B cell (primary cell): ENCODE results near the gene CFD. TPM values are rescaled to one million over a fixed set of nuclear protein-coding genes. Genes with fewer than 3 reads are reported as not detected.

Experiments
- ATAC-seq: fragments of 200-7000 bp; cut with Tn5 transposase; one replicate; pipeline ENCODE4 v1.10.0; 2021; ENCODE audit warnings: low read depth, mild to moderate bottlenecking, moderate number of reproducible peaks, moderate library complexity
- CTCF ChIA-PET: fragments of 350-600 bp; sonication (Branson Sonifier 250); formaldehyde crosslinking; loops from one replicate; lab custom pipeline; 2021; ENCODE audit warnings: antibody characterized with exemption, inconsistent platforms; lab: Charles Lee
- POLR2A ChIA-PET: fragments of 350-600 bp; sonication (Branson Sonifier 250); formaldehyde crosslinking; loops from one replicate; lab custom pipeline; 2021; ENCODE audit warnings: antibody characterized with exemption; lab: Charles Lee
- DNase-seq: peaks from one replicate; pipeline ENCODE4 v3.0.0; 2013
- H2AFZ ChIP-seq: 2 replicates; pipeline ENCODE4 v1.6.1; 2012; ENCODE audit warnings: mild to moderate bottlenecking, low read depth, low read length; ENCODE audit not compliant: insufficient read depth, poor library complexity, severe bottlenecking
- H3K27ac ChIP-seq, 2 donors: 1 replicate in 1 of 2; 2 replicates in 1 of 2; pipeline ENCODE4 v1.5.1; 2012 to 2013; ENCODE audit warnings: low read length in 2 of 2, mild to moderate bottlenecking in 2 of 2, moderate library complexity in 1 of 2
- H3K27me3 ChIP-seq, 4 experiments: fragments of 200-600 bp in 1 of 4; sonication (generic) in 1 of 4; replicated peaks in 1 of 4; 1 replicate in 2 of 4; 2 replicates in 2 of 4; pipeline versions ENCODE4 v1.6.1 to v1.7.0; 2013 to 2016; ENCODE audit warnings: low read length in 3 of 4, mild to moderate bottlenecking in 2 of 4, mixed read lengths in 1 of 4, moderate library complexity in 1 of 4; ENCODE audit not compliant: insufficient read depth in 4 of 4, control insufficient read depth in 3 of 4; ENCODE audit errors: control extremely low read depth in 1 of 4
- H3K36me3 ChIP-seq, 2 experiments: replicated peaks in 1 of 2; 1 replicate in 1 of 2; 2 replicates in 1 of 2; pipeline versions ENCODE4 v1.6.1 to v1.7.1; 2013; ENCODE audit warnings: low read length in 1 of 2; ENCODE audit not compliant: insufficient read depth in 2 of 2, control insufficient read depth in 1 of 2; ENCODE audit errors: control extremely low read depth in 1 of 2, extremely low read depth in 1 of 2
- H3K4me1 ChIP-seq, 2 donors: fragments of 200-600 bp in 1 of 2; sonication (generic) in 1 of 2; 1 replicate in 1 of 2; 2 replicates in 1 of 2; pipeline versions ENCODE4 v1.5.1 to v1.6.1; 2013 to 2017; ENCODE audit warnings: low read length in 2 of 2; ENCODE audit not compliant: control insufficient read depth in 2 of 2, insufficient read depth in 2 of 2
- H3K4me2 ChIP-seq: replicated peaks from 2 replicates; pipeline ENCODE3; 2012; ENCODE audit warnings: mild to moderate bottlenecking, low read depth, low read length; ENCODE audit not compliant: poor library complexity, severe bottlenecking
- H3K4me3 ChIP-seq, 5 experiments: fragments of 200-600 bp in 1 of 5; sonication (generic) in 1 of 5; 1 replicate in 3 of 5; 2 replicates in 2 of 5; pipeline versions ENCODE4 v1.5.1 to v1.7.0; 2011 to 2016; ENCODE audit warnings: low read length in 4 of 5, mild to moderate bottlenecking in 4 of 5, low read depth in 2 of 5, control low read depth in 1 of 5, moderate library complexity in 1 of 5; ENCODE audit not compliant: insufficient read depth in 1 of 5; ENCODE audit errors: control extremely low read depth in 1 of 5, extremely low read depth in 1 of 5
- H3K79me2 ChIP-seq: fragments of 200-600 bp; sonication (generic); one replicate; pipeline ENCODE4 v1.6.0; 2016; ENCODE audit warnings: low read length; ENCODE audit not compliant: control insufficient read depth, insufficient read depth
- H3K9ac ChIP-seq: fragments of 200-600 bp; sonication (generic); 2 replicates; pipeline ENCODE4 v1.6.1; 2017; ENCODE audit warnings: mild to moderate bottlenecking, low read length, moderate library complexity
- H3K9me3 ChIP-seq, 3 donors: one replicate each; pipeline versions ENCODE4 v1.6.1 to v1.7.1; 2013; ENCODE audit warnings: low read length in 2 of 3; ENCODE audit not compliant: control insufficient read depth in 2 of 3, insufficient read depth in 1 of 3; ENCODE audit errors: control extremely low read depth in 1 of 3
- H4K20me1 ChIP-seq: 2 replicates; pipeline ENCODE4 v1.6.0; 2012; ENCODE audit warnings: mild to moderate bottlenecking, low read length; ENCODE audit not compliant: insufficient read depth, control insufficient read depth, poor library complexity, severe bottlenecking
- H3K27ac Mint-ChIP-seq: one replicate; pipeline ENCODE4 v1.8.0; 2021; ENCODE audit warnings: mixed read lengths
- H3K27me3 Mint-ChIP-seq: one replicate; pipeline ENCODE4 v1.8.0; 2021; ENCODE audit warnings: mixed read lengths
- H3K4me1 Mint-ChIP-seq: one replicate; pipeline ENCODE4 v1.8.0; 2021; ENCODE audit warnings: mixed read lengths
- H3K4me3 Mint-ChIP-seq: one replicate; pipeline ENCODE4 v1.8.0; 2021; ENCODE audit warnings: mixed read lengths
- H3K9me3 Mint-ChIP-seq: one replicate; pipeline ENCODE4 v1.8.0; 2022; ENCODE audit warnings: mixed read lengths; ENCODE audit not compliant: insufficient read depth
- CTCF ChIP-seq: fragments of 200-600 bp; IDR thresholded peaks from one replicate; pipeline ENCODE4 v1.8.0; 2022; ENCODE audit warnings: antibody characterized with exemption, mild to moderate bottlenecking
- EZH2 ChIP-seq: IDR thresholded peaks from 2 replicates; pipeline ENCODE4 v1.6.1; 2012; ENCODE audit warnings: borderline replicate concordance, low read depth, mild to moderate bottlenecking, moderate library complexity, low read length; ENCODE audit not compliant: insufficient read depth, poor library complexity, severe bottlenecking
- WGBS: methylation state at CpG from one replicate; pipeline ENCODE4 v1.1.5; 2013; ENCODE audit warnings: missing lambda C conversion rate; ENCODE audit not compliant: insufficient coverage; 5-methylcytosine and 5-hydroxymethylcytosine counted together
- intact Hi-C: fragments of 100-400 bp; cut with micrococcal nuclease; formaldehyde crosslinking; loops from one replicate; pipeline ENCODE4 v1.10.0; 2022
- polyA plus RNA-seq: library from polyadenylated mRNA; depleted of rRNA; stranded (reverse); fragments of >200 nt; gene quantifications from 2 replicates; pipeline ENCODE4 v1.2.3, GENCODE V29; 2012
- total RNA-seq, 2 donors: library from RNA; stranded (reverse); fragments of 120-200 nt in 1 of 2; gene quantifications; 1 replicate in 1 of 2; 2 replicates in 1 of 2; pipeline versions ENCODE4 v1.2.3 to v1.2.4, GENCODE V29; 2013 to 2022

CFD gene
- total and polyA plus RNA-seq, 2 donors (not counting 1 experiment from before 2014, with no cell fraction given), result 0.79 to 6.6 TPM

- Histone ChIP-seq H2AFZ (no peak overlapping the region), H3K4me1 (peaks cover 29 to 47% of the 10 kb centered on the region in 2 donors), H4K20me1 (no peaks in the 10 kb centered on the region), H3K9me3 (peaks cover 0 to 36% (median 0%) of the 10 kb centered on the region in 3 donors), H3K27ac (no peak overlapping the region), H3K36me3 (peaks cover 0 to under 1% of the 10 kb centered on the region in 2 experiments), H3K4me2 (peak overlapping the region; percentile 77), H3K9ac (peak overlapping the region; percentile 35), H3K4me3 (peak overlapping the region in 3 of 5 experiments; percentile 26 to 35 (median 27)), H3K27me3 (peaks cover 0 to 38% (median 8%) of the 10 kb centered on the region in 4 experiments), H3K79me2 (no peaks in the 10 kb centered on the region)
- 15% methylated on average over 46 of the region's 48 CpGs for WGBS
- Mint-ChIP-seq H3K4me1 (peaks cover 19% of the 10 kb centered on the region), H3K4me3 (peak overlapping the region; percentile 79), H3K27ac (peak overlapping the region; percentile 59), H3K27me3 (peaks cover 7% of the 10 kb centered on the region), H3K9me3 (no peaks in the 10 kb centered on the region)
- ChIA-PET CTCF (interaction anchor here (0.7 to 3.0 kb wide), 16 partner anchors 18 to 778 kb away, joined by 3 to 67 read pairs (median 6); partner anchors contain the start of genes CNN2, KISS1R, MED16 and R3HDM4), POLR2A (interaction anchor here (0.6 to 3.1 kb wide), 9 partner anchors 15 to 205 kb away, joined by 3 to 23 read pairs (median 5); partner anchors contain the start of genes MED16, RNU6-9 and WDR18)
- TF ChIP-seq EZH2, result no peak
- TF ChIP-seq CTCF, result no peak
- intact Hi-C loops, result loop anchor here (1.0 to 2.0 kb wide), 3 partner anchors 30 to 120 kb away; partner anchors contain the start of genes MED16 and RNU6-9
- peak; percentile 84 for DNase-seq
- peak; percentile 34 for ATAC-seq
These were observed 3.3 kb downstream of the CFD start for GRCh38 chr19:862581-863314.
